ENCODE measurements around the gene DSCAML1. TPM values are rescaled to one million over a fixed set of nuclear protein-coding genes. Genes with fewer than 3 reads are reported as not detected.

DSCAML1 gene
- total and polyA plus RNA-seq, 2 of the 8 experiments (the other 6 are each of a cell fraction or from before 2014, with no cell fraction given): 0.19 to 0.24 TPM

GRCh38 chr11:117832511-117832910 is 35.5 kb upstream of the DSCAML1 start:
- POLR2A ChIA-PET (ENCODE audit: partially characterized antibody): no interaction called here
- Histone ChIP-seq H2BK5ac (ENCODE audit: low read depth, low read length) (no peak overlapping the region), H3K4me2 (ENCODE audit: insufficient read depth in 1 of 2, low read depth in 2 of 2, low read length in 2 of 2) (no peak overlapping the region), H2AFZ (ENCODE audit: low read length) (no peak overlapping the region), H3K79me1 (ENCODE audit: low read depth, low read length) (no peaks in the 10 kb centered on the region), H3K4me3 (ENCODE audit: extremely low read depth in 1 of 4, insufficient read depth in 2 of 4, low read depth in 3 of 4, low read length in 4 of 4) (no peak overlapping the region), H3K9ac (replicated peaks in 1 of 4; ENCODE audit: extremely low read depth in 1 of 4, low read depth in 3 of 4, low read length in 3 of 4) (no peak overlapping the region), H2AK5ac (ENCODE audit: low read depth, low read length) (no peak overlapping the region), H3K23me2 (ENCODE audit: low read depth, low read length) (no peaks in the 10 kb centered on the region), H3K9me3 (ENCODE audit: insufficient read depth in 2 of 2, low read depth in 1 of 2, low read length in 1 of 2) (no peaks in the 10 kb centered on the region), H3K27ac (ENCODE audit: low read depth, low read length) (no peak overlapping the region), H2BK20ac (ENCODE audit: low read length) (no peak overlapping the region), H4K91ac (replicated peaks; ENCODE audit: insufficient read length, low read length) (no peak overlapping the region), H2BK12ac (ENCODE audit: low read depth, low read length) (no peak overlapping the region), H3K27me3 (replicated peaks in 1 of 4; ENCODE audit: control insufficient read depth in 3 of 4, extremely low read depth in 1 of 4, insufficient read depth in 3 of 4, low read length in 3 of 4) (no peaks in the 10 kb centered on the region), H3K36me3 (ENCODE audit: control insufficient read depth in 2 of 4, insufficient read depth in 4 of 4, low read length in 3 of 4) (no peaks in the 10 kb centered on the region; a peak in 1 of 8 replicates), H4K5ac (ENCODE audit: insufficient read length, low read depth, low read length) (no peak overlapping the region), H3K56ac (replicated peaks; ENCODE audit: insufficient read length, low read depth, low read length) (no peak overlapping the region), H2BK120ac (replicated peaks; ENCODE audit: low read depth, low read length) (no peak overlapping the region), H3K14ac (ENCODE audit: insufficient read length) (no peak overlapping the region), H3K18ac (ENCODE audit: extremely low read depth, low read length) (no peak overlapping the region), H3K4ac (replicated peaks; ENCODE audit: insufficient read length, low read depth, low read length) (no peak overlapping the region), H3K23ac (ENCODE audit: insufficient read length) (no peak overlapping the region), H3K4me1 (replicated peaks in 1 of 4; ENCODE audit: control insufficient read depth in 3 of 4, insufficient read depth in 4 of 4, low read length in 3 of 4) (peaks cover 0 to 6% (median 1%) of the 10 kb centered on the region in 4 experiments; a peak in 3 of 7 replicates), H3K79me2 (ENCODE audit: control insufficient read depth in 1 of 2, insufficient read depth in 2 of 2, low read length in 2 of 2) (no peaks in the 10 kb centered on the region), H4K8ac (ENCODE audit: extremely low read depth, insufficient read depth, low read length) (no peak overlapping the region), H2BK15ac (ENCODE audit: low read length) (no peak overlapping the region), H4K20me1 (replicated peaks in 1 of 2; ENCODE audit: control insufficient read depth in 1 of 2, insufficient read depth in 2 of 2, low read length in 2 of 2) (no peaks in the 10 kb centered on the region)
- no peak for FAIRE-seq
- TF ChIP-seq SAP30 (IDR thresholded peaks at IDR 0.05; ENCODE audit: insufficient read depth, insufficient replicate concordance, low read length) (no peak), HDAC2 (IDR thresholded peaks at IDR 0.05; ENCODE audit: borderline replicate concordance in 1 of 2, low read depth in 2 of 2, low read length in 2 of 2) (no peak), POU5F1 (IDR thresholded peaks at IDR 0.05; ENCODE audit: low read depth, low read length) (no peak), RNF2 (IDR thresholded peaks at IDR 0.05; ENCODE audit: borderline replicate concordance, low read depth, low read length, missing control alignments, poor library complexity, severe bottlenecking) (no peak)
- DNase-seq (ENCODE audit: low read depth in 1 of 2, low spot score in 2 of 2): no peak
- CTCF ChIA-PET (ENCODE audit: partially characterized antibody): interaction anchor here (1.1 to 11.9 kb wide), 12 partner anchors 8 to 221 kb away, joined by 3 to 91 read pairs (median 6); partner anchors contain the start of gene FXYD2
- WGBS, 2 experiments (ENCODE audit: extremely low coverage in 1 of 2, insufficient coverage in 1 of 2, insufficient read length in 1 of 2, insufficient replicate concordance in 2 of 2, low coverage in 1 of 2, low lambda C conversion rate in 2 of 2, missing lambda C conversion rate in 1 of 2): 83% methylated on average over 8 of the region's 8 CpGs; no CpG with 5 or more reads in 1 of the 2 experiments

All from H1 (cell line).